HL-60 (cell line): ENCODE measurements around the gene LACRT.

ENCODE experiments used
- CTCF ChIP-seq: IDR thresholded peaks from one replicate; pipeline ENCODE4 v1.5.1; 2011; ENCODE audit warnings: low read length, control low read depth, inconsistent platforms; ENCODE audit not compliant: insufficient read depth
- POLR2AphosphoS5 ChIP-seq: IDR thresholded peaks from 2 replicates; pipeline ENCODE4 v1.6.1; 2012; ENCODE audit warnings: low read depth
- REST ChIP-seq: IDR thresholded peaks from 2 replicates; pipeline ENCODE4 v1.6.1; 2012; ENCODE audit warnings: low read depth; ENCODE audit not compliant: insufficient replicate concordance

- TF ChIP-seq CTCF (no peak), POLR2AphosphoS5 (no peak), REST (no peak)
Observed at GRCh38 chr12:54650409-54650808, 15.7 kb upstream of the LACRT start.
